ENCODE data around the gene P2RX1.

P2RX1 gene

GRCh38 chr17:3896968-3897235, 19.4 kb downstream of the P2RX1 start:
- no peak for ATAC-seq
- no peak for TF ChIP-seq CSRNP3 (CRISPR knock-in tag; IDR thresholded peaks at IDR 0.05)
- no peak for TF ChIP-seq ISL1 (CRISPR knock-in tag; IDR thresholded peaks at IDR 0.05)
- TF ChIP-seq POU6F1 (CRISPR knock-in tag; IDR thresholded peaks at IDR 0.05; ENCODE audit: borderline replicate concordance, low read depth), result no peak
- TF ChIP-seq TCF4 (CRISPR knock-in tag; IDR thresholded peaks at IDR 0.05; ENCODE audit: borderline replicate concordance), result no peak
- TF ChIP-seq ESRRG (CRISPR knock-in tag; IDR thresholded peaks at IDR 0.05), result no peak
- TF ChIP-seq ZNF70 (CRISPR knock-in tag; IDR thresholded peaks at IDR 0.05), result no peak
- no peak for TF ChIP-seq SNAI2 (CRISPR knock-in tag; IDR thresholded peaks at IDR 0.05)
- TF ChIP-seq ZFP3 (CRISPR knock-in tag; IDR thresholded peaks at IDR 0.05), result no peak
- no peak for TF ChIP-seq OSR1 (CRISPR knock-in tag; IDR thresholded peaks at IDR 0.05)
- TF ChIP-seq RARB (CRISPR knock-in tag; IDR thresholded peaks at IDR 0.05), result no peak
- TF ChIP-seq CREB5 (CRISPR knock-in tag; IDR thresholded peaks at IDR 0.05; ENCODE audit: low read depth), result no peak
- no peak for TF ChIP-seq ZC3H10 (CRISPR knock-in tag; IDR thresholded peaks at IDR 0.05)
- TF ChIP-seq TOX (CRISPR knock-in tag; IDR thresholded peaks at IDR 0.05; ENCODE audit: borderline replicate concordance), result no peak

- TF ChIP-seq ISL1 (CRISPR knock-in tag; IDR thresholded peaks at IDR 0.05), result no peak
- TF ChIP-seq RARB (CRISPR knock-in tag; IDR thresholded peaks at IDR 0.05), result no peak
- no peak for TF ChIP-seq TOX (CRISPR knock-in tag; IDR thresholded peaks at IDR 0.05; ENCODE audit: borderline replicate concordance)
- TF ChIP-seq CSDC2 (CRISPR knock-in tag; IDR thresholded peaks at IDR 0.05), result no peak
- ATAC-seq, result no peak
Observed at GRCh38 chr17:3896108-3896967, 19.9 kb downstream of the P2RX1 start.

DNA sequence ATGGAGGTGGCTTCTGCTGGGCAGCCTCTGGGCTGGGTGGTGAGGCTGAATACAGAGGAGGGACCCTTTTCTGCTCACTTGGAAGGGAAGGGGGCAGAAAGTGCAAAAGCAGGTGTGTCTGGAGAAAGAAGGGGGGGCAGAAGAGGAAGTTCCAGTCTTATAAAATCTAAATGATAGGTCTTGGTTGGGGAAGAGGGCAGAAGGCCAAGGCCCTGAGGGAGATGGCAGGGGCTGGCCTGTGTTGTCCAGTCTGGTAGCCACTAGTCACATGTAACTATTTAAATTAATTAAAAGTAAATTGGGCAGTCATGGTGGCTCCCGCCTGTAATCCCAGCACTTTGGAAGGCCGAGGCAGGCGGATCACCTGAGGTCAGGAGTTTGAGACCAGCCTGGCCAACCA, 20.9 kb downstream of the P2RX1 start:
- TF ChIP-seq ZNF565 (CRISPR knock-in tag; conservative IDR thresholded peaks at IDR 0.05; ENCODE audit: low read depth) (no peak), ZNF70 (CRISPR knock-in tag; IDR thresholded peaks at IDR 0.05) (no peak), BACH2 (CRISPR knock-in tag; IDR thresholded peaks at IDR 0.05; ENCODE audit: borderline replicate concordance) (no peak), CREB5 (CRISPR knock-in tag; IDR thresholded peaks at IDR 0.05; ENCODE audit: low read depth) (no peak), PPARA (CRISPR knock-in tag; IDR thresholded peaks at IDR 0.05; ENCODE audit: borderline replicate concordance) (no peak), POU6F1 (CRISPR knock-in tag; IDR thresholded peaks at IDR 0.05; ENCODE audit: borderline replicate concordance, low read depth) (no peak), ZFP30 (CRISPR knock-in tag; IDR thresholded peaks at IDR 0.05) (no peak), GLIS3 (CRISPR knock-in tag; IDR thresholded peaks at IDR 0.05) (no peak), ARNTL (CRISPR knock-in tag; IDR thresholded peaks at IDR 0.05; ENCODE audit: borderline replicate concordance, low read depth) (no peak), TOX (CRISPR knock-in tag; IDR thresholded peaks at IDR 0.05; ENCODE audit: borderline replicate concordance) (no peak), OSR1 (CRISPR knock-in tag; IDR thresholded peaks at IDR 0.05) (no peak)
- TF ChIP-seq, protein P1, sequence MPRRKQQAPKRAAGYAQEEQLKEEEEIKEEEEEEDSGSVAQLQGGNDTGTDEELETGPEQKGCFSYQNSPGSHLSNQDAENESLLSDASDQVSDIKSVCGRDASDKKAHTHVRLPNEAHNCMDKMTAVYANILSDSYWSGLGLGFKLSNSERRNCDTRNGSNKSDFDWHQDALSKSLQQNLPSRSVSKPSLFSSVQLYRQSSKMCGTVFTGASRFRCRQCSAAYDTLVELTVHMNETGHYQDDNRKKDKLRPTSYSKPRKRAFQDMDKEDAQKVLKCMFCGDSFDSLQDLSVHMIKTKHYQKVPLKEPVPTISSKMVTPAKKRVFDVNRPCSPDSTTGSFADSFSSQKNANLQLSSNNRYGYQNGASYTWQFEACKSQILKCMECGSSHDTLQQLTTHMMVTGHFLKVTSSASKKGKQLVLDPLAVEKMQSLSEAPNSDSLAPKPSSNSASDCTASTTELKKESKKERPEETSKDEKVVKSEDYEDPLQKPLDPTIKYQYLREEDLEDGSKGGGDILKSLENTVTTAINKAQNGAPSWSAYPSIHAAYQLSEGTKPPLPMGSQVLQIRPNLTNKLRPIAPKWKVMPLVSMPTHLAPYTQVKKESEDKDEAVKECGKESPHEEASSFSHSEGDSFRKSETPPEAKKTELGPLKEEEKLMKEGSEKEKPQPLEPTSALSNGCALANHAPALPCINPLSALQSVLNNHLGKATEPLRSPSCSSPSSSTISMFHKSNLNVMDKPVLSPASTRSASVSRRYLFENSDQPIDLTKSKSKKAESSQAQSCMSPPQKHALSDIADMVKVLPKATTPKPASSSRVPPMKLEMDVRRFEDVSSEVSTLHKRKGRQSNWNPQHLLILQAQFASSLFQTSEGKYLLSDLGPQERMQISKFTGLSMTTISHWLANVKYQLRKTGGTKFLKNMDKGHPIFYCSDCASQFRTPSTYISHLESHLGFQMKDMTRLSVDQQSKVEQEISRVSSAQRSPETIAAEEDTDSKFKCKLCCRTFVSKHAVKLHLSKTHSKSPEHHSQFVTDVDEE (CRISPR knock-in tag; IDR thresholded peaks at IDR 0.05), result no peak
- ATAC-seq, result no peak

Data from SK-N-SH treated with all-trans-retinoic acid at 6 μM for 48 hours (cell line).